ENCODE data around the gene ZNF732. TPM values are rescaled to one million over a fixed set of nuclear protein-coding genes. Genes with fewer than 3 reads are reported as not detected.
"Not testable (repeated sequence)": the region's sequence is repeated elsewhere in the genome, so short reads cannot be mapped to it uniquely, and the experiment has no call there.

The ZNF732 gene
- total RNA-seq, 2 experiments from 2014 or later: not detected

GRCh38 chr4:309807-310206, 4.5 kb upstream of the ZNF732 start:
- CTCF ChIA-PET: no interaction called here
- POLR2A ChIA-PET: no interaction called here
- intact Hi-C loops (cut with micrococcal nuclease): no loop called here
- no peak overlapping the region for H3K27ac Mint-ChIP-seq
- H3K4me3 Mint-ChIP-seq: no peak overlapping the region
- H3K4me1 Mint-ChIP-seq (ENCODE audit: low read depth): peaks cover 11% of the 10 kb centered on the region
- peaks cover 10% of the 10 kb centered on the region for H3K27me3 Mint-ChIP-seq
- H3K9me3 Mint-ChIP-seq: peaks cover 40% of the 10 kb centered on the region
- peaks cover 13% of the 10 kb centered on the region for H3K36me3 Mint-ChIP-seq
- no peak for DNase-seq

- peaks cover 43% of the 10 kb centered on the region for H3K9me3 Mint-ChIP-seq
- H3K27ac Mint-ChIP-seq: no peak overlapping the region
- H3K27me3 Mint-ChIP-seq: peaks cover 23% of the 10 kb centered on the region
- H3K4me3 Mint-ChIP-seq: no peak overlapping the region
- no peak for DNase-seq
- peaks cover 25% of the 10 kb centered on the region for H3K36me3 Mint-ChIP-seq
- POLR2A ChIA-PET: no interaction called here
- intact Hi-C loops (cut with micrococcal nuclease): no loop called here
- H3K4me1 Mint-ChIP-seq (ENCODE audit: low read depth): peaks cover 11% of the 10 kb centered on the region
- CTCF ChIA-PET: interaction anchor here (0.8 kb wide), 1 partner anchor 24 kb away, joined by 3 read pairs; no protein-coding TSS in a partner anchor
These were observed 1.3 kb upstream of the ZNF732 start for GRCh38 chr4:306551-306961.

DNA sequence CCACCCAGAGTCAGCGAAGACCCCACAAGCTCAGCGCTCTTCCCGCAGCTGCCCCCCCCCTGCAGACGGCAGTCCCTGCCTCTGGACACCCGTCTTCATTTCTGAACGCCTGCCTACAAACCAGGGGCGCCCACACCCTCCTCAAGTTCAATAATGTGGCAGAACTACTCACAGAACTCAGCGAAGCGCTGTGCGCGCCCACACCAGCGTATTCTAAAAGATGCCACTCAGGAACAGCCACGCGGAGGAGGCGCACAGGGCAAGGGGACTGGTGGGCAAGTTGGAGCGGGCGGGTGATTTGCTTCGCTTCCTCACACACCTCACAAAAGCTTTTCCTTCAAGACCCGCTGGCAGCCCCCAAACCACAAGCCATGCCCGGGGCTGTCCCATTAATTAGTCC, 758 bp downstream of the ZNF732 start:
- CTCF ChIA-PET; intact Hi-C loops (cut with micrococcal nuclease); H3K4me3 Mint-ChIP-seq; DNase-seq; H3K27ac Mint-ChIP-seq; POLR2A ChIA-PET: not testable (repeated sequence)
- H3K9me3 Mint-ChIP-seq: peaks cover 43% of the 10 kb centered on the region
- H3K4me1 Mint-ChIP-seq (ENCODE audit: low read depth): peaks cover 11% of the 10 kb centered on the region
- H3K27me3 Mint-ChIP-seq: peaks cover 23% of the 10 kb centered on the region
- peaks cover 20% of the 10 kb centered on the region for H3K36me3 Mint-ChIP-seq

DNA sequence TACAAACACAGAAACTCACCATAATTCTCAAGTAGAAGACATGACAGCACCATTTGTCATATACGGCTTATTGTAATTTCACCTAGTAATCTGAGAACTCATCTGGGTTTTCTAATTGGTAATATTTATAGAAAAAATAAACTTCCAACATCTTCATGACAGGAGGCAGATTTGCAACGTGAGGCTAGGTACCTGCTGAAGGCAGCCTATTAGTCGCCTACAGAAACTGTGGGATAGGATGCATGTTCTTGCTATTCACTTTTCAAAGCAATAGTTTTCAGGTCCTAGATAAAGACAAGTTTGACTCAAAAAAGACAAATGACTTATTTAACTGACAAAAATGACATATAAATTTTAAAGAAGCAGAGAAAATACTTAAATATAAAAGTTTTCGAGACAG, 2.9 kb downstream of the ZNF732 start:
- ChIA-PET CTCF (no interaction called here), POLR2A (no interaction called here)
- Mint-ChIP-seq H3K4me3 (no peak overlapping the region), H3K4me1 (ENCODE audit: low read depth) (peaks cover 11% of the 10 kb centered on the region), H3K9me3 (peaks cover 31% of the 10 kb centered on the region), H3K36me3 (peaks cover 19% of the 10 kb centered on the region), H3K27me3 (peaks cover 23% of the 10 kb centered on the region), H3K27ac (no peak overlapping the region)
- no peak for DNase-seq
- intact Hi-C loops (cut with micrococcal nuclease): no loop called here

DNA sequence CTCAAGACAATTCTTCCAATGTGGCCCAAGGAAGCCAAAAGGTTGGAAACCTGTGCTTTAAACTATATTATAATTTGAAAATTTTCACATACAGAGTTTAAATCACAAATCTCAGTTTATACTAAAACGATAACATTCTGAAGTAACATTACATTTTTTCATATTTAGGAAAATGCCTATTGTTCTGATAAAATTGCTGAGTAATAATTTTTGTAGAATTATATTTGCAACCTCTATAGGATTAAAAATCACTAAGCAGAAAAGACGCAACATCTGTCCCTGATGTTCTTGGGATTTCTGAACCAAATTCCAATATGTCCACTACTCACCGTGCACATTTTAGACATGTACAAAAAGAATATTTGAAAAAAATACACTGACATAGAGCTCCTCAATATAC, 10.5 kb downstream of the ZNF732 start:
- CTCF ChIA-PET: no interaction called here
- no peak for DNase-seq
- H3K36me3 Mint-ChIP-seq: no peaks in the 10 kb centered on the region
- H3K4me1 Mint-ChIP-seq (ENCODE audit: low read depth): no peaks in the 10 kb centered on the region
- POLR2A ChIA-PET: no interaction called here
- no peak overlapping the region for H3K27ac Mint-ChIP-seq
- no peak overlapping the region for H3K4me3 Mint-ChIP-seq
- H3K27me3 Mint-ChIP-seq: no peaks in the 10 kb centered on the region
- peaks cover 17% of the 10 kb centered on the region for H3K9me3 Mint-ChIP-seq
- intact Hi-C loops (cut with micrococcal nuclease): no loop called here

DNA sequence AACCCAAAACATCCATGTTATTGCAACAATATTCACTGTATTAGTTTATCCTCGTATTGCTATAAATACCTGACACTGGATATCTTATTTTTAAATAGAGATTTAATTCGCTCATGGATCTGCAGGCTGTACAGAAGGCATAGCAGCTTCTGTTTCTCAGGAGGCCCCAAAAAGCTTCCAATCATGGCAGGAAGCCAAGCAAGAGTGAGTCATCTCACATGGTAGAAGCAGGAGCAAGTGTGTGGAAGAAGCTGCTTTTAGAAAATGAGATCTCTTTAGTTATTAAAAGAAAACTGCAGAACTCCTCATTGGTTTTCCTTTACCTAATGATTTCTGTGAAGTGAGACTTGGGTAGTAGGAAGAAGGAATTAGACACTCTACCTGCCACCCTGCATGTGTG, 16.4 kb downstream of the ZNF732 start:
- Mint-ChIP-seq H3K4me1 (ENCODE audit: low read depth) (no peaks in the 10 kb centered on the region), H3K27ac (no peak overlapping the region), H3K36me3 (peaks cover 7% of the 10 kb centered on the region), H3K27me3 (no peaks in the 10 kb centered on the region), H3K9me3 (peaks cover 37% of the 10 kb centered on the region), H3K4me3 (no peak overlapping the region)
- intact Hi-C loops (cut with micrococcal nuclease): no loop called here
- no peak for DNase-seq
- POLR2A ChIA-PET: no interaction called here
- CTCF ChIA-PET: no interaction called here

DNA sequence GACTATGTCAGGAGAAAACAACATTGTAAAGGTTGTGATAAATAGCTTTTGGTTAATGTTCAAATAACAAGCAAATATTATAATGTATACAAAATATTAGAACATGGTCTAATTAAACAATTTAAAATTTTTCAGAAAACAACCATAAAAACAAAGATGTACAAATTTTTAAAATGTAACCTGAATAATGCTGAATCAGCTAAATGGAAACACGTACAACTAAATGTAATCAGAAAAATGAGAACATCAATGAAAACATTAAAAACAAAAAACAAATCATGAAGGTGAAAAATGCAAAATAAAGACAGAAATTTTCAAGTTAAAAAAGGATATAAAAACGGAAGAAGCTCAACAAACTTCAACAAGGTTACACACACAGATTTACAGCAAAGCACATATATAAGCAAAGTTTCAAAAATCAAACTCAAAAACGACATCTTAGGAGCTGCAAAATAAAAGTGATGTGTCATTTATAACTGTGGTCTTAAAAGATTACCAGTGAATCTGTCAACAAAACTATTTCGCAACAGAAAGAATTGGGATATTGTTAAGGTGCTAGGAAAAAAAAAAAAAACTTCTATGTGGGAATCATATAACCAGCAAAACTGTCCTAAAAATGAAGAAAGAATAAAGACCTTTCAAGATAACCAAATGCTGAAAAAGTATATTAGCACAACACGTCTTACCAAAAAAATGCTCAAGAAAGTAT, 31.8 kb downstream of the ZNF732 start:
- Mint-ChIP-seq H3K27me3 (no peaks in the 10 kb centered on the region), H3K9me3 (peaks cover 80% of the 10 kb centered on the region), H3K4me1 (ENCODE audit: low read depth) (no peaks in the 10 kb centered on the region), H3K27ac (no peak overlapping the region), H3K4me3 (no peak overlapping the region), H3K36me3 (peaks cover 40% of the 10 kb centered on the region)
- no peak for DNase-seq
- intact Hi-C loops (cut with micrococcal nuclease): no loop called here
- CTCF ChIA-PET: no interaction called here
- POLR2A ChIA-PET: no interaction called here

DNA sequence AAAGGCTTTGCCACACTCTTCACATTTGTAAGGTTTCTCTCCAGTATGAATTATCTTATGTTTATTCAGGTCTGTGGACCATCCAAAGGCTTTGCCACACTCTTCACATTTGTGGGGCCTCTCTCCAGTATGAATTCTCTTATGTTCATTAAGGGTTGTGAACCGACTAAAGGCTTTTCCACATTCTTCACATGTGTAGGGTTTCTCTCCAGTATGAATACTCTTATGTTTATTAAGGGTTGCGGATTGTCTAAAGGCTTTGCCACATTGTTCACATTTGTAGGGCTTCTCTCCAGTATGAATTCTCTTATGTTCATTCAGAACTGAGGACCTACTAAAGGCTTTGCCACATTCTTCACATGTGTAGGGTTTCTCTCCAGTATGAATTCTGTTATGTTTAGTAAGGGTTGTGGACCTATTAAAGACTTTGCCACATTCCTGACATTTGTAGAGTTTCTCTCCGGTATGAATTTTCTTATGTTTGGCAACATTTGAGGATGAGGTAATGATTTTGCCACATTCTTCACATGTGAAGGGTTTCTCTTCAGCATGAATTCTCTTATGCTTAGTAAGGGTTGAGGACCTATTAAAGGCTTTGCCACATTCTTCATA, 33.7 kb downstream of the ZNF732 start:
- H3K9me3 Mint-ChIP-seq: peaks cover 68% of the 10 kb centered on the region

GRCh38 chr4:259240-259639, 46.0 kb downstream of the ZNF732 start:
- H3K27ac Mint-ChIP-seq; intact Hi-C loops (cut with micrococcal nuclease); H3K4me1 Mint-ChIP-seq (ENCODE audit: low read depth); POLR2A ChIA-PET; H3K27me3 Mint-ChIP-seq; DNase-seq; H3K4me3 Mint-ChIP-seq: not testable (repeated sequence)
- H3K9me3 Mint-ChIP-seq: peaks cover 74% of the 10 kb centered on the region
- peaks cover 37% of the 10 kb centered on the region for H3K36me3 Mint-ChIP-seq
- CTCF ChIA-PET: interaction anchor here (0.6 kb wide), 1 partner anchor 15 kb away, joined by 3 read pairs; no protein-coding TSS in a partner anchor

More for the DNA sequence above, 33.7 kb downstream of the ZNF732 start:
- ChIA-PET POLR2A (no interaction called here), CTCF (no interaction called here)
- intact Hi-C loops (cut with micrococcal nuclease): no loop called here
- Mint-ChIP-seq H3K4me3 (no peak overlapping the region), H3K4me1 (ENCODE audit: low read depth) (no peaks in the 10 kb centered on the region), H3K27me3 (no peaks in the 10 kb centered on the region), H3K36me3 (peaks cover 38% of the 10 kb centered on the region), H3K27ac (no peak overlapping the region)
- DNase-seq: no peak

DNA sequence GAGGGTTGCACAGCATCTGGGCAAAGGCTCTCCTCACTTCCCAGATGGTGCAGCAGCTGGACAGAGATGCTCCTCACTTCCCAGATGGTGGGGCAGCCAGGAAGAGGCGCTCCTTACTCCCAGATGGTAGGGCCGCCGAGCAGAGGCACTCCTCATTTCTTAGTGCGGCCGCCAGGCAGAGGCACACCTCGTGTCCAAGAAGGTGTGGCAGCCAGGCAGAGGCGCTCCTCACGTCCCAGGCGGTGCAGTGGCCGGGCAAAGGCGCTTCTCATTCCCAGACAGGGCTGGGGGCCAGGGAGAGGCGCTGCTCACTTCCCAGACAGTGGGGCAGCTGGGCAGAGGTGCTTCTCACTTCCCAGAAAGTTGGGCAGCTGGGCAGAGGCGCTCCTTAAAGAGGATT, 48.8 kb downstream of the ZNF732 start:
- peaks cover 73% of the 10 kb centered on the region for H3K9me3 Mint-ChIP-seq
- no peak for DNase-seq
- intact Hi-C loops (cut with micrococcal nuclease): no loop called here
- H3K36me3 Mint-ChIP-seq: peaks cover 29% of the 10 kb centered on the region
- no peaks in the 10 kb centered on the region for H3K4me1 Mint-ChIP-seq (ENCODE audit: low read depth)
- no peaks in the 10 kb centered on the region for H3K27me3 Mint-ChIP-seq
- H3K27ac Mint-ChIP-seq: no peak overlapping the region
- POLR2A ChIA-PET: no interaction called here
- H3K4me3 Mint-ChIP-seq: no peak overlapping the region
- CTCF ChIA-PET: interaction anchor here (1.6 kb wide), 1 partner anchor 14 kb away, joined by 4 read pairs; no protein-coding TSS in a partner anchor

GRCh38 chr4:253936-254756, 51.1 kb downstream of the ZNF732 start:
- CTCF ChIA-PET: no interaction called here
- Mint-ChIP-seq H3K4me3 (no peak overlapping the region), H3K27ac (no peak overlapping the region), H3K36me3 (peaks cover 22% of the 10 kb centered on the region), H3K4me1 (ENCODE audit: low read depth) (no peaks in the 10 kb centered on the region), H3K9me3 (peaks cover 61% of the 10 kb centered on the region), H3K27me3 (no peaks in the 10 kb centered on the region)
- intact Hi-C loops (cut with micrococcal nuclease): no loop called here
- POLR2A ChIA-PET: no interaction called here
- DNase-seq: no peak

GRCh38 chr4:252065-252601, 53.1 kb downstream of the ZNF732 start:
- no peaks in the 10 kb centered on the region for H3K4me1 Mint-ChIP-seq (ENCODE audit: low read depth)
- no peak overlapping the region for H3K4me3 Mint-ChIP-seq
- POLR2A ChIA-PET: no interaction called here
- CTCF ChIA-PET: interaction anchor here (1.1 kb wide), 1 partner anchor 10 kb away, joined by 4 read pairs; no protein-coding TSS in a partner anchor
- H3K27ac Mint-ChIP-seq: no peak overlapping the region
- peaks cover 22% of the 10 kb centered on the region for H3K36me3 Mint-ChIP-seq
- no peaks in the 10 kb centered on the region for H3K27me3 Mint-ChIP-seq
- H3K9me3 Mint-ChIP-seq: peaks cover 65% of the 10 kb centered on the region
- intact Hi-C loops (cut with micrococcal nuclease): no loop called here
- DNase-seq: no peak

All from activated CD4-positive, alpha-beta memory T cell treated with anti-CD3 and anti-CD28 coated beads for 36 hours (primary cell).